Measurements from ENCODE around the gene SLC6A18.

The SLC6A18 gene

DNA sequence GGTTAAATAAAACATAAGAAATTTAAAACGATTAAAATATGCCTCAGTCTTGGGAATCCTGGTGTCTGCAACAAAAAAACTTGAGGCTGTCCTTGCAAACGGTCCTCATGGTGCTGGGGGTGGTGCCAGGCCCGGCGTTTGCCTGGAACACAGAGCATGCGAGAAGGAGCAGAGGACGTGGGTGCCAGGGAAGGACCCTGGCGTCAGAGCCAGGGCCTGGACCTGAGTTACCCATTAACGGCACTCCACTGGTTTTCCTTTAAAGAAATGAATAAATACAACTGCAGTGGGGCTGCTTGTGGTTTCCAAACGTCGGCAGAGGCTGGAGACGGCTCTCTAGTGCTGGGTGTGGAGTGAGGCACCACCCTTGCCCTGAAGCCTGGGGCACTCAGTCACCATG, at the start of gene SLC6A18:
Gene SLC6A18, plus strand, starts transcription at position 301 of the 400 bp plus-strand sequence. Its CDS starts 97 bp downstream, at position 398.
- Histone ChIP-seq H3K4me3 (ENCODE audit: low read length) (no peak within 1 kb of the TSS), H3K36me3 (replicated peaks; ENCODE audit: insufficient read depth, low read length) (no peaks in the 10 kb centered on the region), H3F3A (ENCODE audit: insufficient read depth, low read length) (no peaks in the 10 kb centered on the region), H3K27ac (ENCODE audit: low read length) (no peak within 1 kb of the TSS), H3K4me1 (ENCODE audit: low read length) (no peaks in the 10 kb centered on the region), H3K27me3 (replicated peaks; ENCODE audit: insufficient read depth, low read length) (no peaks in the 10 kb centered on the region), H2AFZ (ENCODE audit: low read length) (no peak within 1 kb of the TSS), H4K20me1 (ENCODE audit: insufficient read depth, low read length) (no peaks in the 10 kb centered on the region), H3K4me2 (ENCODE audit: low read depth, low read length) (no peak within 1 kb of the TSS), H3K9me3 (replicated peaks; ENCODE audit: insufficient read depth, low read length) (no peaks in the 10 kb centered on the region), H3K79me2 (ENCODE audit: low read length) (no peaks in the 10 kb centered on the region), H3K9ac (ENCODE audit: low read length) (no peak within 1 kb of the TSS), H3K9me2 (replicated peaks; ENCODE audit: insufficient read depth, low read length) (no peaks in the 10 kb centered on the region)
- DNase-seq, result no peak
- TF ChIP-seq EZH2 (optimal IDR thresholded peaks at IDR 0.05; ENCODE audit: low read depth, low read length) (no peak), EZH2phosphoT487 (IDR thresholded peaks at IDR 0.05; ENCODE audit: low read length) (no peak)
- TF ChIP-seq, protein P1, sequence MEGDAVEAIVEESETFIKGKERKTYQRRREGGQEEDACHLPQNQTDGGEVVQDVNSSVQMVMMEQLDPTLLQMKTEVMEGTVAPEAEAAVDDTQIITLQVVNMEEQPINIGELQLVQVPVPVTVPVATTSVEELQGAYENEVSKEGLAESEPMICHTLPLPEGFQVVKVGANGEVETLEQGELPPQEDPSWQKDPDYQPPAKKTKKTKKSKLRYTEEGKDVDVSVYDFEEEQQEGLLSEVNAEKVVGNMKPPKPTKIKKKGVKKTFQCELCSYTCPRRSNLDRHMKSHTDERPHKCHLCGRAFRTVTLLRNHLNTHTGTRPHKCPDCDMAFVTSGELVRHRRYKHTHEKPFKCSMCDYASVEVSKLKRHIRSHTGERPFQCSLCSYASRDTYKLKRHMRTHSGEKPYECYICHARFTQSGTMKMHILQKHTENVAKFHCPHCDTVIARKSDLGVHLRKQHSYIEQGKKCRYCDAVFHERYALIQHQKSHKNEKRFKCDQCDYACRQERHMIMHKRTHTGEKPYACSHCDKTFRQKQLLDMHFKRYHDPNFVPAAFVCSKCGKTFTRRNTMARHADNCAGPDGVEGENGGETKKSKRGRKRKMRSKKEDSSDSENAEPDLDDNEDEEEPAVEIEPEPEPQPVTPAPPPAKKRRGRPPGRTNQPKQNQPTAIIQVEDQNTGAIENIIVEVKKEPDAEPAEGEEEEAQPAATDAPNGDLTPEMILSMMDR (IDR thresholded peaks at IDR 0.05; ENCODE audit: low read length), result no peak

DNA sequence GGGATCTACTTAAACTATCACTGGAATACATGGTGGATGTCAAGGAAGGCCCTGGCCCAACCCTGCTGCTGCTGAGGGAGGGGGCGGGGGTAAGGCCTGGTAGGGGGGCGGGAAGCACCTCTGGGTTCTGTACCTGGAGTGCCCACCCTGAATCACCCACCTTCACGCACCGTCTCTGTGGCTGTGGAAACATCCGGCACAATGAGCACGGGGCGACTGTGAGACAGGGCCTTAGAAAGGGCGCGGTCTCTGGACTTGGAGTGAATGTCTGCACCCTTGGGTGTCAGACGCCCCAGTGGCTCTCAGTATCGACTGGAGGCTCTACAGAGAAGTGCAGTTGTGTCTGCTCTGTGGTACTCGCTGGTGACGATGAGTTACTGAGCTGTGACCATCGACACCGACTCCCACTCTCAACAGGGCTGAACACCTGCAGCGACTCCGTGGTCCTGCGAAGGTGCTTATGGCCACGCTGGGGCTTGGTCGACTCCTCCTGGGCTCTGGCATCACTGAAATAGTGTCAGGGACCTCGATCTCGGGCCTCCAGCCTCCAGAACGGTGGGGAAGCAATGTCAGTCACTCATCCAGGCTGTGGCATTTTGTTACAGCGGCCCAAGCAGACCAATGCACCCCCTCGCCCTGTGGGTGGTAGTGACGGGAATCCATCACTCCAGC, 49.2 kb upstream of the SLC6A18 start:
- no peaks in the 10 kb centered on the region for H3K9me2 ChIP-seq (replicated peaks; ENCODE audit: insufficient read depth, low read length)
- H4K20me1 ChIP-seq (ENCODE audit: insufficient read depth, low read length), result no peaks in the 10 kb centered on the region
- H3K4me2 ChIP-seq (ENCODE audit: low read depth, low read length), result no peak overlapping the region
- no peaks in the 10 kb centered on the region for H3K36me3 ChIP-seq (replicated peaks; ENCODE audit: insufficient read depth, low read length)
- H2AFZ ChIP-seq (ENCODE audit: low read length), result no peak overlapping the region
- H3K9me3 ChIP-seq (replicated peaks; ENCODE audit: insufficient read depth, low read length), result no peaks in the 10 kb centered on the region
- H3K4me3 ChIP-seq (ENCODE audit: low read length), result no peak overlapping the region
- H3K27ac ChIP-seq (ENCODE audit: low read length), result no peak overlapping the region
- no peaks in the 10 kb centered on the region for H3F3A ChIP-seq (ENCODE audit: insufficient read depth, low read length)
- no peak overlapping the region for H3K9ac ChIP-seq (ENCODE audit: low read length)
- no peak for TF ChIP-seq EZH2 (optimal IDR thresholded peaks at IDR 0.05; ENCODE audit: low read depth, low read length)
- TF ChIP-seq EZH2phosphoT487 (IDR thresholded peaks at IDR 0.05; ENCODE audit: low read length), result no peak
- TF ChIP-seq, protein P1 (IDR thresholded peaks at IDR 0.05; ENCODE audit: low read length), result no peak
- H3K4me1 ChIP-seq (ENCODE audit: low read length), result 0 out of 2 replicates have a peak, but pooled peaks cover 7% of the 10 kb centered on the region
- DNase-seq, result no peak
- no peaks in the 10 kb centered on the region for H3K27me3 ChIP-seq (replicated peaks; ENCODE audit: insufficient read depth, low read length)
- no peaks in the 10 kb centered on the region for H3K79me2 ChIP-seq (ENCODE audit: low read length)

- Histone ChIP-seq H3K4me2 (ENCODE audit: low read depth, low read length) (no peak overlapping the region), H3K4me3 (ENCODE audit: low read length) (no peak overlapping the region), H3K79me2 (ENCODE audit: low read length) (no peaks in the 10 kb centered on the region), H3K9me2 (replicated peaks; ENCODE audit: insufficient read depth, low read length) (no peaks in the 10 kb centered on the region), H3K9me3 (replicated peaks; ENCODE audit: insufficient read depth, low read length) (no peaks in the 10 kb centered on the region), H3K27ac (ENCODE audit: low read length) (no peak overlapping the region), H3K4me1 (ENCODE audit: low read length) (0 out of 2 replicates have a peak, but pooled peaks cover 7% of the 10 kb centered on the region), H3K27me3 (replicated peaks; ENCODE audit: insufficient read depth, low read length) (no peaks in the 10 kb centered on the region), H3F3A (ENCODE audit: insufficient read depth, low read length) (no peaks in the 10 kb centered on the region), H2AFZ (ENCODE audit: low read length) (no peak overlapping the region), H3K36me3 (replicated peaks; ENCODE audit: insufficient read depth, low read length) (no peaks in the 10 kb centered on the region), H3K9ac (ENCODE audit: low read length) (no peak overlapping the region), H4K20me1 (ENCODE audit: insufficient read depth, low read length) (no peaks in the 10 kb centered on the region)
- TF ChIP-seq EZH2phosphoT487 (IDR thresholded peaks at IDR 0.05; ENCODE audit: low read length) (no peak), EZH2 (optimal IDR thresholded peaks at IDR 0.05; ENCODE audit: low read depth, low read length) (no peak)
- TF ChIP-seq, protein P1 (IDR thresholded peaks at IDR 0.05; ENCODE audit: low read length), result no peak
- no peak for DNase-seq
Measured at GRCh38 chr5:1176473-1177391, 48.4 kb upstream of the SLC6A18 start.
